Stimulated activated CD4-positive, alpha-beta T cell treated with anti-CD3 and anti-CD28 coated beads, Interleukin-12 subunit alpha, Interleukin-12 subunit beta, amount 100 ng/mL, for 4 hours (primary cell): ENCODE results near the gene KLF18.
"Not testable (repeated sequence)": the region's sequence is repeated elsewhere in the genome, so short reads cannot be mapped to it uniquely, and the experiment has no call there.

Source experiments
- DNase-seq: peaks from one replicate; pipeline ENCODE4 v3.0.0-alpha.2; 2020

Gene KLF18

DNA sequence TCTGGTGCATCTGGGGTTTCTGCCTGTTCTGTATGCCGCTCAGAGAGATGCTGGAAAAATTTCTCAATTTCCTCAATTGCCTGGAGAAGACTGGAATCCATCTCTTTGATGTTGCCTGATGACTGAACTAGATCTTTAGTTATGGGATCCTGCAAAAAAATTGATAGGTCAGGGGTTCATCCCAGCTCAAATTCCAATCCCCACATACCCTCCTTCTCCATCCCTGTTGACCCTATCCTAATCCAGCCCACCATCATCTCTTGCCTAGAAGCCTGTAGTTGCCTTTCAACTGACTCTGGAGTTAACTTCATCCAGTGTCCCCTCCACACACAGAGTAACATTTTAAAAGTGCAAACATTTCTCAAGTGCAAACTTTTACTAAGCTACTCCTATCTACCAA lies at the start of gene KLF18:
Gene KLF18, minus strand, starts transcription at position 101 of the 400 bp plus-strand sequence. Its CDS starts 0 bp downstream, at position 101.
- no peak for DNase-seq

- no peak for DNase-seq
These were observed 33.2 kb upstream of the KLF18 start for GRCh38 chr1:44174630-44175029.

- no peak for DNase-seq
These were observed 28.9 kb upstream of the KLF18 start for GRCh38 chr1:44170281-44170823.

GRCh38 chr1:44168520-44169098 lies 27.2 kb upstream of the KLF18 start:
- DNase-seq: no peak

GRCh38 chr1:44161546-44161945 lies 20.1 kb upstream of the KLF18 start:
- no peak for DNase-seq

DNA sequence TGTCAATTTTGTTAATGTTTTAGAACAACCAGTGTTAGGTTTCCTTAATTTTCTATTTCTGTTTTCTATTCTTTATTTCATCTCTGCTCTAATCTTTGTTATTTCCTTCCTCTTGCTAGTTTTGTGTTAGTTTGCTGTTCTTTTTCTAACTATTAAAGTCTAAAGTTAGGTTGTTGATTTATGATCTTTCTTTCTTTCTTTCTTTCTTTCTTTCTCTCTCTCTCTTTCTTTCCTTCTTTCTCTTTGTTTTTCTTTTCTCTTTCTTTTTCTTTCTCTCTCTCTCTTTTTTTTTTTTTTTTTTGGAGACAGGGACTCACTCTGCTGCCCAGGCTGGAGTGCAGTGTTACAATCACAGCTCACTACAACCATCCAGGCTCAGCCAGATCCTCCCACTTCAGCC lies 17.4 kb upstream of the KLF18 start:
- no peak for DNase-seq

DNA sequence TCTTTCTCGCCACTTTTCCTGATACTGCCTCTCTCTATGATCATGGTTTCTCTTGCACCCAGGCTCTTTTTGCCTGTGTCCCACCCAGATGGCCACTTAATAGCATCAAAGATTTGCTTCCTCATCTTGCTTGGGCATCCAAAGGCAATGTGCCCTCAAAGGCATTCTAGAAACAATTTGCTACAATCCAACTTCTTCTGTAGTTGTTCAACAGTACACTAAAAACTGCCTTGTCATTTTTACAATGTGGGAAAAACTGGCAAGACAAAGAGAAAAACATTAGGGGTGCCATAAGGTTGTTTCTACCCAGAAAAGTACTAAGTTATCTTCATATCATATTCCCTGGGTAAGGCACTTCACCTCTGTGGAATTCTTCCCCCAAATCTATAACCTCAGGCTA lies 16.5 kb upstream of the KLF18 start:
- DNase-seq: no peak

- DNase-seq: no peak
These were observed 12.6 kb upstream of the KLF18 start for GRCh38 chr1:44154049-44154448.

- DNase-seq: no peak
These were observed 11.3 kb upstream of the KLF18 start for GRCh38 chr1:44152692-44153091.

- no peak for DNase-seq
These were observed 10.4 kb upstream of the KLF18 start for GRCh38 chr1:44151808-44152207.

DNA sequence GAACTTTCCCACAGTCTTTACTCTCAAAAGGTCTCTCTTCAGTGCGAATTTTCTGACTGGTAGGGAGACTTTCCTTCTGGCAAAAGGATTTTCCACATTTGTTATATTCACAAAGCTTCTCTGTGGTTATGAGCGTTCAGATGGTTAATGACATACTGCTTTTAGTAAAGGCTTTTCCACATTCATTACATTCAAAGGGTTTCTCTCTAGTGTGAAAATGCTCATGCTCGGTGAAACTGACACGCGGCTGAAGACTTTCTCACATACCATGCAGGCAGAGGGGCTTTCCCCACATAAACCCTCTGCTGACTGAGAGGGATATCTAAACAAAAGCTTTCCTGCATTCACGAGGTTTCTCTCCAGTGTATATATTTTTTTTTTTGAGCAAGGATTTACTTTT lies 9.9 kb upstream of the KLF18 start:
- DNase-seq: no peak

DNA sequence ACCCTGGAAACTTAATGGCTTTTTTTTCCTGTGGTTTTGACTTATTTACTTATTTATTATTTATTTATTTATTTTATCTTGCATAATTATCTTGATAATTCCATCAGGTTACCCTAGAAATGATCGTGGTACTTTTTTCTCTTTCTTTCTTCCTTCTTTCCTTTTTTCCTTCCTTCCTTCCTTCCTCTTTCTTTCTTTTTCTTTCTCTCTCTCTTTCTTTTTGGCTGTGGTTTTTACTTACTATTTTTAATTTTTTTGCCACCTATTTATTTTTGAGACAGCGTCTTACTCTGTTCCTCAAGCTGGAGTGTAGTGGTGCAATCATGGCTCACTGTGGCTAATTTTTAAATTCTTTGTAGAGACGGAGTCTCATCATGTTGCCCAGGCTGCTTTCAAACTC lies 6.2 kb upstream of the KLF18 start:
- DNase-seq: no peak

DNA sequence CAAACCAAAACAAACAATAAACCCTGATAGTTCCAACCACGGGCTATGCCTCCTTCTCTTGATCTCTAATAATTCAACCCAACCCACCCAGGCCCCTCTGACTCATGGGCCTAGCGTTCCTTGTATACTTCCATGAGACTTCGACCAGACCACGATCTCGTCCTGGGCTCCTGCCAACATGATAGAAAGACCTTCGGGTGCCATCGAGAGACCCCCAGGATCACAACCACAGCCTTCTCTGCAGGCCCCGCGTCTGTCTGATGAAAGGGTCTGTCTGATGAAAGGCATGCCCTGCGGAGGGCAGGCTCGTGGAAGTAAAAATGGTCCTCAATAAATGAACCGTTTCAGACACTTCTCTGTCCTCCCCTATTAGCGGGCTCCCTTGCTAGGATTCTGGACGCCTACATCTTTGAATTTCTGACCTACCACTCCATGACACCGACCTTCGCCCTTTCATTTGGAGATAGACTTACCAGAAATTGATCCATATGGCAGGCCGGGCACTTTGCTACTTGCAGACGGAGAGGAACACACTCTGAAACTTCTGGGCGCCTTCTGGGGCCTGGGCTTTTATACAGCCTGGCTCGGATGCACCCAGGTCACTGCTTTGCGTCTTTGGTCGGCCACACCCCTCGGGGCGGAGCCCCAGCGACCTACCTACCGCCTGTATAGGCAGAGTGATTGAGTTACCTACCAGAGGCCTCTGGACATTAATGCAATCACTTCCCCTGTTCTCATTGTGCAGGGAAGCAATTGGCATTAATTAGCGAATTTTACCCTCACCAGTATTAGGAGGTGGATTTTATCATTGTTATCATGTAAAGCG lies 5.3 kb upstream of the KLF18 start:
- no peak for DNase-seq

GRCh38 chr1:44144962-44145756 lies 3.7 kb upstream of the KLF18 start:
- no peak for DNase-seq

DNA sequence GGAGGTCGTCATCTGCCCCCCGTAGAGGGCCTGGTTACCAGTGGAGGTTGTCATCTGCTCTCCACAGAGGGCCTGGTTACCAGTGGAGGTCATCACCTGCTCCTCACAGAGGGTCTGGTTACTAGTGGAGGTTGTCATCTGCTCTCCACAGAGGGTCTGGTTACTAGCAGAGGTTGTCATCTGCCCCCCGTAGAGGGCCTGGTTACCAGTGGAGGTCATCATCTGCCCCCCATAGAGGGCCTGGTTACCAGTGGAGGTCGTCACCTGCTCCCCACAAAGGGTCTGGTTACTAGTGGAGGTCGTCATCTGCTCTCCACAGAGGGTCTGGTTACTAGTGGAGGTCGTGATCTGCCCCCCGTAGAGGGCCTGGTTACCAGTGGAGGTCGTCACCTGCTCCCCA lies 1.9 kb downstream of the KLF18 start:
- DNase-seq: not testable (repeated sequence)

DNA sequence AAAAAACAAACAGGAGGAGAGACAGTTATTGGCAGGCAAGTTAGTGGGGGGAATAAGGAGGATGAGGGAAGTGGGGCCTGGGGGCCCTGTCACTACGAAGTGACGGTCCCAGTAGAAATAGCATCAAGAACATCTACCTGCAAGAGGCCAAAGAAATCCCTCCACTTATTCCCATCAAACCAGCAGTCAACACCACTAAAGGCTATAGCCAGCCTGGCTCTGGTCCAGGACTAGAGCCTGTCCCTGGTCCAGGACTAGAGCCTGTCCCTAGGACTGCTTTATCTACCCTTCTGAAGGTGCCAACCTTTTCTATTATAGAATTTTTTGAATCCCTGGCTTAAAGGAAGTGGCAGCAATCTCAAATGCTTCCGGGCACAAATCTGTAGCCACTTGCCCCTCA lies 3.2 kb downstream of the KLF18 start:
- no peak for DNase-seq

- DNase-seq: no peak
These were observed 5.5 kb downstream of the KLF18 start for GRCh38 chr1:44135886-44136285.

DNA sequence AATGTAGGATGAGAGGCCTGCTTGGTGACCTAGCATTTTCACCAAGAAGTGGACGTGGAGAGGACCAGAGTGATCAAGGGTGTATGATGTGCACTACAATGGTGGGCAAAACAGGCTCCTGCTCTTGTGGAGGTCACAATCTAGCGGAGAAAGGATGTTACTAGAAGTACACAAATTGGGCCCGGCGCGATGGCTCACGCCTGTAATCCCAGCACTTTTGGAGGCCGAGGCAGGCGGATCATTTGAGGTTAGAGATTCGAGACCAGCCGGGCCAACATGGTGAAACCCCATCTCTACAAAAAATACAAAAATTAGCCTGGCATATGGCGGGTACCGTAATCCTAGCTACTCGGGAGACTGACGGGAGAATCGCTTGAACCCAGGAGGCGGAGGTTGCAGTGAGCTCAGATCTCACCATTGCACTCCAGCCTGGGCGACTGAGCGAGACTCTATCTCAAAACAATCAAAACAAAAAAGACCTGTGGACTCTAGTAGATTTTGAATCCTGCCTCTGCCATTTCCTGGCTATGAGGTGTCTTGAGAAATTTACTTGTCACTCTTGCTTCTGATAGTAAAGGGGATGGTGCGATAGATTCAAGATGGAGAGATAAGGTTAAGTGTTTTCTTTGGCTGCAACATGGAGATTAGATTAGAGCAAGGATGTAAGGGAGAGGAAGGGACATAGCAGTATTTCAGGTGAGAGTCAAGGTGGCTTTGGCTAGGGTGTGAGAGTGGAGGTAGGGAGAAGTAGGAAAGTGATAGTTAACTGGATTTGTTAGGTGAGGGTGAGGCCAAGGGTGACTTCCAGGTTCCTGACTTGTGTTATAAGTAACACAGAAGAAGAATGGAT lies 7.1 kb downstream of the KLF18 start:
- no peak for DNase-seq

DNA sequence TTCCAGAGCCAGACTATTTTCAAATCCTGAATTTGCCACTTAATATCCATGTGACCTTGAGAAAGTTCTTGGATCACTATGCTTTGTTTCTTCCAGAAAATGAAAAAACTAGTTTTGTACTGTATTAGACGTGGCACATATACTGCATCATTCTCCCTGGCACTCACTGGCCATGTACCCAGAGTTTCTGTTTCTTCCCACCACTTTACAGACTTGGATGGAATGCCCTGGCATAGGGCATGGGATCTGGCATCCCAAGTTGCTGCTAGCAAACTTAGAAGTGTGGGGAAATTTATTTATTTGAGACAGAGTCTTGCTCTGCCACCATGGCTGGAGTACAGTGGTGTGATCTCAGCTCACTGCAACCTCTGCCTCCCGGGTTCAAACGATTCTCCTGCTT lies 10.0 kb downstream of the KLF18 start:
- DNase-seq: no peak

GRCh38 chr1:44129616-44130500 lies 11.6 kb downstream of the KLF18 start:
- DNase-seq: no peak

GRCh38 chr1:44120398-44120949 lies 21.0 kb downstream of the KLF18 start:
- no peak for DNase-seq
